ENCODE data around the gene VPS16. TPM values are rescaled to one million over a fixed set of nuclear protein-coding genes. Genes with fewer than 3 reads are reported as not detected.
"Not testable (repeated sequence)": the region's sequence is repeated elsewhere in the genome, so short reads cannot be mapped to it uniquely, and the experiment has no call there.

The VPS16 gene
- total RNA-seq, 1 donor from 2014 or later: 32.7 TPM

- peaks cover 20% of the 10 kb centered on the region for H3K4me1 Mint-ChIP-seq (ENCODE audit: low read depth)
- no peak for TF ChIP-seq CTCF (IDR thresholded peaks at IDR 0.05)
- no peaks in the 10 kb centered on the region for H3K27me3 Mint-ChIP-seq (ENCODE audit: low read depth)
- no peak overlapping the region for H3K4me3 Mint-ChIP-seq (ENCODE audit: unreplicated experiment)
- DNase-seq (ENCODE audit: low spot score): no peak
- no peak overlapping the region for H3K27ac Mint-ChIP-seq (ENCODE audit: unreplicated experiment)
- peaks cover under 1% of the 10 kb centered on the region for H3K36me3 Mint-ChIP-seq (ENCODE audit: low read depth)
- peaks cover 3% of the 10 kb centered on the region for H3K9me3 Mint-ChIP-seq (ENCODE audit: low read depth)
Observed at GRCh38 chr20:2891343-2891742, 50.8 kb downstream of the VPS16 start.

GRCh38 chr20:2892376-2892775 lies 51.8 kb downstream of the VPS16 start:
- no peaks in the 10 kb centered on the region for H3K27me3 Mint-ChIP-seq (ENCODE audit: low read depth)
- H3K36me3 Mint-ChIP-seq (ENCODE audit: low read depth): peaks cover 1% of the 10 kb centered on the region
- H3K4me3 Mint-ChIP-seq (ENCODE audit: unreplicated experiment): no peak overlapping the region
- no peak overlapping the region for H3K27ac Mint-ChIP-seq (ENCODE audit: unreplicated experiment)
- peaks cover 20% of the 10 kb centered on the region for H3K4me1 Mint-ChIP-seq (ENCODE audit: low read depth)
- DNase-seq (ENCODE audit: low spot score): no peak
- TF ChIP-seq CTCF (IDR thresholded peaks at IDR 0.05): no peak
- H3K9me3 Mint-ChIP-seq (ENCODE audit: low read depth): peaks cover 10% of the 10 kb centered on the region

GRCh38 chr20:2894221-2894620 lies 53.7 kb downstream of the VPS16 start:
- Mint-ChIP-seq H3K4me3 (ENCODE audit: unreplicated experiment) (no peak overlapping the region), H3K4me1 (ENCODE audit: low read depth) (peaks cover 20% of the 10 kb centered on the region), H3K36me3 (ENCODE audit: low read depth) (peaks cover 1% of the 10 kb centered on the region), H3K27ac (ENCODE audit: unreplicated experiment) (no peak overlapping the region), H3K27me3 (ENCODE audit: low read depth) (no peaks in the 10 kb centered on the region), H3K9me3 (ENCODE audit: low read depth) (peaks cover 10% of the 10 kb centered on the region)
- TF ChIP-seq CTCF (IDR thresholded peaks at IDR 0.05): no peak
- DNase-seq (ENCODE audit: low spot score): no peak

- not testable (repeated sequence) for H3K4me3 Mint-ChIP-seq (ENCODE audit: unreplicated experiment); H3K27me3 Mint-ChIP-seq (ENCODE audit: low read depth)
- peaks cover 20% of the 10 kb centered on the region for H3K4me1 Mint-ChIP-seq (ENCODE audit: low read depth)
Observed at GRCh38 chr20:2895154-2895553, 54.6 kb downstream of the VPS16 start.

GRCh38 chr20:2899243-2899642 lies 58.7 kb downstream of the VPS16 start:
- no peak overlapping the region for H3K4me3 Mint-ChIP-seq (ENCODE audit: unreplicated experiment)

More at GRCh38 chr20:2895154-2895553, 54.6 kb downstream of the VPS16 start:
- not testable (repeated sequence) for H3K36me3 Mint-ChIP-seq (ENCODE audit: low read depth); DNase-seq (ENCODE audit: low spot score); H3K27ac Mint-ChIP-seq (ENCODE audit: unreplicated experiment); H3K9me3 Mint-ChIP-seq (ENCODE audit: low read depth)

More at GRCh38 chr20:2899243-2899642, 58.7 kb downstream of the VPS16 start:
- TF ChIP-seq CTCF (IDR thresholded peaks at IDR 0.05): no peak
- DNase-seq (ENCODE audit: low spot score): no peak
- Mint-ChIP-seq H3K36me3 (ENCODE audit: low read depth) (peaks cover 1% of the 10 kb centered on the region), H3K9me3 (ENCODE audit: low read depth) (peaks cover 10% of the 10 kb centered on the region), H3K4me1 (ENCODE audit: low read depth) (peaks cover 14% of the 10 kb centered on the region), H3K27ac (ENCODE audit: unreplicated experiment) (no peak overlapping the region), H3K27me3 (ENCODE audit: low read depth) (no peaks in the 10 kb centered on the region)
